PC-9 (cell line): ENCODE measurements around the gene CCDC124.

Experiments
- EZH2 ChIP-seq: fragments of 200-600 bp; sonication (generic); IDR thresholded peaks from 2 replicates; pipeline ENCODE4 v1.8.0; 2017; ENCODE audit warnings: antibody characterized with exemption, low read depth
- TF ChIP-seq, protein P1 (sequence below): fragments of 200-600 bp; sonication (generic); conservative IDR thresholded peaks from 2 replicates; pipeline ENCODE4 v1.6.1; 2017; ENCODE audit warnings: mixed run types, antibody characterized with exemption, mild to moderate bottlenecking, moderate library complexity

DNA sequence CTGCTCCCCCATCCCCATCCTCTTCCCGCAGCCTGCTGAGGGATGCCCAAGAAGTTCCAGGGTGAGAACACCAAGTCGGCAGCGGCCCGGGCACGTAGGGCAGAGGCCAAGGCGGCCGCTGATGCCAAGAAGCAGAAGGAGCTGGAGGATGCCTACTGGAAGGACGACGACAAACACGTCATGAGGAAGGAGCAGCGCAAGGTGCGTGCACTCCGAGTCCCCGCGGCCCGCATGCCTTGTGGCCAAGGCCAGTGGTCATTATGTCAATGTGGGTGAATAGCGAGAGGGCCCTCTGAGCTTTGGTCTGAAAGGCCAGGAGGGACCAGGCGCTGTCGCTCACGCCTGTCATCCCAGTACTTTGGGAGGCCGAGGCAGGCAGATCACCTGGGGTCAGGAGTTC, 3.6 kb downstream of the CCDC124 start:
- no peak for TF ChIP-seq EZH2
- TF ChIP-seq, protein P1, sequence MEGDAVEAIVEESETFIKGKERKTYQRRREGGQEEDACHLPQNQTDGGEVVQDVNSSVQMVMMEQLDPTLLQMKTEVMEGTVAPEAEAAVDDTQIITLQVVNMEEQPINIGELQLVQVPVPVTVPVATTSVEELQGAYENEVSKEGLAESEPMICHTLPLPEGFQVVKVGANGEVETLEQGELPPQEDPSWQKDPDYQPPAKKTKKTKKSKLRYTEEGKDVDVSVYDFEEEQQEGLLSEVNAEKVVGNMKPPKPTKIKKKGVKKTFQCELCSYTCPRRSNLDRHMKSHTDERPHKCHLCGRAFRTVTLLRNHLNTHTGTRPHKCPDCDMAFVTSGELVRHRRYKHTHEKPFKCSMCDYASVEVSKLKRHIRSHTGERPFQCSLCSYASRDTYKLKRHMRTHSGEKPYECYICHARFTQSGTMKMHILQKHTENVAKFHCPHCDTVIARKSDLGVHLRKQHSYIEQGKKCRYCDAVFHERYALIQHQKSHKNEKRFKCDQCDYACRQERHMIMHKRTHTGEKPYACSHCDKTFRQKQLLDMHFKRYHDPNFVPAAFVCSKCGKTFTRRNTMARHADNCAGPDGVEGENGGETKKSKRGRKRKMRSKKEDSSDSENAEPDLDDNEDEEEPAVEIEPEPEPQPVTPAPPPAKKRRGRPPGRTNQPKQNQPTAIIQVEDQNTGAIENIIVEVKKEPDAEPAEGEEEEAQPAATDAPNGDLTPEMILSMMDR = no peak
